H9 (cell line): ENCODE data around the gene PCOLCE2. TPM values are rescaled to one million over a fixed set of nuclear protein-coding genes. Genes with fewer than 3 reads are reported as not detected.
A peak's percentile ranks its signal among the peaks of the same experiment; 100 is the strongest.

Experiments used
- DNase-seq: peaks from one replicate; pipeline ENCODE4 v3.0.0-alpha.2; 2017
- H2AFZ ChIP-seq: one replicate; pipeline ENCODE4 v1.6.1; 2013; ENCODE audit warnings: mild to moderate bottlenecking, low read length, control low read depth, moderate library complexity
- H2AK5ac ChIP-seq: 2 replicates; pipeline ENCODE4 v1.6.1; 2013; ENCODE audit warnings: low read length, control low read depth, mixed read lengths; ENCODE audit not compliant: insufficient read length
- H2BK120ac ChIP-seq: one replicate; pipeline ENCODE4 v1.6.1; 2013; ENCODE audit warnings: low read depth, mild to moderate bottlenecking, low read length, control low read depth, inconsistent platforms; ENCODE audit not compliant: poor library complexity, severe bottlenecking
- H2BK12ac ChIP-seq: 2 replicates; pipeline ENCODE4 v1.6.1; 2013; ENCODE audit warnings: low read length, control low read depth, mixed read lengths, low read depth; ENCODE audit not compliant: insufficient read length
- H2BK15ac ChIP-seq: 2 replicates; pipeline ENCODE4 v1.6.1; 2013; ENCODE audit warnings: low read depth, low read length, control low read depth
- H2BK20ac ChIP-seq: one replicate; pipeline ENCODE4 v1.6.1; 2013; ENCODE audit warnings: low read depth, mild to moderate bottlenecking, low read length, control low read depth, inconsistent platforms; ENCODE audit not compliant: poor library complexity, severe bottlenecking
- H2BK5ac ChIP-seq: 2 replicates; pipeline ENCODE4 v1.6.1; 2013; ENCODE audit warnings: low read length, control low read depth, mixed read lengths; ENCODE audit not compliant: insufficient read length
- H3K14ac ChIP-seq: 2 replicates; pipeline ENCODE4 v1.6.1; 2013; ENCODE audit warnings: low read length, control low read depth; ENCODE audit not compliant: insufficient read depth
- H3K18ac ChIP-seq: 2 replicates; pipeline ENCODE4 v1.6.1; 2013; ENCODE audit warnings: low read depth, mild to moderate bottlenecking, mixed read lengths, low read length, control low read depth; ENCODE audit not compliant: insufficient read length
- H3K23ac ChIP-seq: 2 replicates; pipeline ENCODE4 v1.6.1; 2013; ENCODE audit warnings: low read length, control low read depth, mixed read lengths, low read depth; ENCODE audit not compliant: insufficient read length
- H3K23me2 ChIP-seq: 2 replicates; pipeline ENCODE4 v1.6.1; 2013; ENCODE audit warnings: low read depth, mild to moderate bottlenecking, mixed read lengths, low read length, control low read depth; ENCODE audit not compliant: insufficient read length, poor library complexity, severe bottlenecking
- H3K27ac ChIP-seq: 2 replicates; pipeline ENCODE4 v1.5.1; 2013; ENCODE audit warnings: low read length, control low read depth, mixed read lengths, low read depth; ENCODE audit not compliant: insufficient read length
- H3K27me3 ChIP-seq: 2 replicates; pipeline ENCODE4 v1.6.1; 2013; ENCODE audit warnings: low read length, control low read depth, inconsistent platforms; ENCODE audit not compliant: insufficient read depth
- H3K4ac ChIP-seq: 2 replicates; pipeline ENCODE4 v1.6.1; 2013; ENCODE audit warnings: low read depth, mild to moderate bottlenecking, control low read depth, inconsistent platforms, low read length, moderate library complexity
- H3K4me1 ChIP-seq: 2 replicates; pipeline ENCODE4 v1.6.1; 2013; ENCODE audit warnings: low read length, control low read depth, inconsistent platforms; ENCODE audit not compliant: insufficient read depth
- H3K4me2 ChIP-seq: 2 replicates; pipeline ENCODE4 v1.6.1; 2013; ENCODE audit warnings: low read length, control low read depth, mixed read lengths; ENCODE audit not compliant: insufficient read length, insufficient read depth
- H3K56ac ChIP-seq: 2 replicates; pipeline ENCODE4 v1.6.1; 2013; ENCODE audit warnings: low read depth, mild to moderate bottlenecking, mixed read lengths, low read length, control low read depth; ENCODE audit not compliant: insufficient read length
- H3K79me1 ChIP-seq: 2 replicates; pipeline ENCODE4 v1.6.1; 2013; ENCODE audit warnings: low read depth, mild to moderate bottlenecking, moderate library complexity, low read length, control low read depth, inconsistent platforms; ENCODE audit not compliant: insufficient read depth, poor library complexity, severe bottlenecking
- H3K79me2 ChIP-seq: 2 replicates; pipeline ENCODE4 v1.6.1; 2013; ENCODE audit warnings: low read length, control low read depth, inconsistent platforms; ENCODE audit not compliant: insufficient read depth
- H3K9ac ChIP-seq: 2 replicates; pipeline ENCODE4 v1.6.1; 2013; ENCODE audit warnings: low read length, control low read depth, mixed read lengths; ENCODE audit not compliant: insufficient read length; ENCODE audit errors: extremely low read depth
- H3K9me3 ChIP-seq: one replicate; pipeline ENCODE4 v1.6.1; 2013; ENCODE audit warnings: low read depth, low read length, inconsistent platforms; ENCODE audit not compliant: control insufficient read depth
- H3T11ph ChIP-seq: one replicate; pipeline ENCODE4 v1.6.1; 2013; ENCODE audit warnings: mild to moderate bottlenecking, low read length, control low read depth, inconsistent platforms
- H4K20me1 ChIP-seq: one replicate; pipeline ENCODE4 v1.6.1; 2013; ENCODE audit not compliant: control insufficient read depth, insufficient read length, insufficient read depth
- H4K5ac ChIP-seq: 2 replicates; pipeline ENCODE4 v1.6.1; 2013; ENCODE audit warnings: low read depth, mild to moderate bottlenecking, mixed read lengths, low read length, control low read depth; ENCODE audit not compliant: insufficient read length
- H4K8ac ChIP-seq: replicated peaks from 2 replicates; pipeline ENCODE4 v1.6.1; 2013; ENCODE audit warnings: low read length, control low read depth, mixed read lengths, low read depth; ENCODE audit not compliant: insufficient read length
- H4K91ac ChIP-seq: 2 replicates; pipeline ENCODE4 v1.6.1; 2013; ENCODE audit warnings: low read depth, mild to moderate bottlenecking, moderate library complexity, mixed read lengths, low read length, control low read depth; ENCODE audit not compliant: insufficient read length
- H3K27ac Mint-ChIP-seq, 3 experiments: 2 replicates in 2 of 3; 3 replicates in 1 of 3; pipeline ENCODE4 v1.8.0; 2020 to 2021; ENCODE audit warnings: mixed read lengths in 3 of 3, mild to moderate bottlenecking in 1 of 3, moderate library complexity in 1 of 3
- H3K27me3 Mint-ChIP-seq: 2 replicates; pipeline ENCODE4 v1.8.0; 2021; ENCODE audit warnings: low read depth, mild to moderate bottlenecking, moderate library complexity, mixed read lengths
- H3K36me3 Mint-ChIP-seq, 3 experiments: 2 replicates in 2 of 3; 3 replicates in 1 of 3; pipeline ENCODE4 v1.8.0; 2020 to 2021; ENCODE audit warnings: low read depth in 3 of 3, mixed read lengths in 3 of 3; ENCODE audit not compliant: insufficient read depth in 1 of 3
- H3K4me1 Mint-ChIP-seq, 2 experiments: 2 replicates each; pipeline ENCODE4 v1.8.0; 2020; ENCODE audit warnings: mixed read lengths in 2 of 2
- H3K4me3 Mint-ChIP-seq, 2 experiments: 2 replicates in 1 of 2; 3 replicates in 1 of 2; pipeline ENCODE4 v1.8.0; 2020 to 2021; ENCODE audit warnings: mild to moderate bottlenecking in 2 of 2, mixed read lengths in 2 of 2, moderate library complexity in 1 of 2
- H3K9me3 Mint-ChIP-seq, 2 experiments: 2 replicates in 1 of 2; 3 replicates in 1 of 2; pipeline ENCODE4 v1.8.0; 2020; ENCODE audit warnings: mild to moderate bottlenecking in 2 of 2, mixed read lengths in 2 of 2, moderate library complexity in 1 of 2
- WGBS: extraction: QIAGEN DNeasy Blood & Tissue Kit; methylation state at CpG from one replicate; pipeline ENCODE4 v1.1.7; 2013; ENCODE audit warnings: missing lambda C conversion rate, low lambda C conversion rate, mixed read lengths; ENCODE audit not compliant: insufficient read length; ENCODE audit errors: extremely low coverage; 5-methylcytosine and 5-hydroxymethylcytosine counted together
- total RNA-seq: library from RNA; stranded (reverse); gene quantifications from 2 replicates; pipeline ENCODE4 v1.2.1, GENCODE V29; 2021
- TF ChIP-seq, protein P1 (sequence below): fragments of 200-600 bp; sonication (generic); conservative IDR thresholded peaks from 3 replicates; pipeline ENCODE4 v1.8.0; 2021; ENCODE audit warnings: antibody characterized with exemption, mild to moderate bottlenecking

Gene PCOLCE2
- total RNA-seq, 1 experiment from 2014 or later, result 9.2 TPM

DNA sequence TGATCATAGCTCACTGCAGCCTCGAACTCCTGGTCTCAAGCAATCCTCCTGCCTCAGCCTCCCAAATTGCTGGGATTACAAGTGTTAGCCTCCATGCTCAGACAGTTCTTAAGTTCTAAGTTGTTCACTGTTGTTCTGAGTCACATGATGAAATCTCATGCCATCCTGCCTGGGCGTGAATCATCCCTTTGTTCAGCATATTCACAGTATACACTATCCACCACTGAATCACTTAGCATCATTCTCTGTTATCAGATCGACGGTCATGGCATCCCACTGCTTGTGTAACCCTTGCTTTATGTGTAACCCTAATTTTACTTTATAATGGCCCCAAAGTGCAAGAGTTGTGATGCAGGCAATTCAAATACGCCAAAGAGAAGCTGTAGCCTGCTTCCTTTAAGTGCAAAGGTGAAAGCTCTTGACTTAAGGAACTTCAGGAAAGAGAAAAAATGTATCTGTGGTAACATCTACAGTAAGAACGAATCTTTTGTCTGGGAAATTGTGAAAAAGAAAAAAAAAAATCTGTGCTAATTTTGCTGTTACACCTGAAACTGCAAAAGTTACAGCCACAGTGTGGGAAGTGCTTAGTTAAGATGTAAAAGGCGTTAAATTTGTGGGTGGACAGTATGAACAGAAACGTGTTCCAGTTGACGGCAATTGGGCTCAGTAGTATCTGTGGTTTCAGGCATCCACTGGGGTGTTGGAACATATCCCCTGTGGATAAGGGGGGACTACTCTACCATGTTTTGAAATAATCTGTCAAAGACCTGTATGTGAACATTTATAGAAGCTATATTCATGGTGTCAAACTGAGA lies 80.6 kb downstream of the PCOLCE2 start:
- no peak overlapping the region for H3K56ac ChIP-seq
- no peak overlapping the region for H2BK12ac ChIP-seq
- no peak overlapping the region for H4K5ac ChIP-seq
- H3K23me2 ChIP-seq, result no peaks in the 10 kb centered on the region
- Mint-ChIP-seq H3K36me3 (peaks cover 2 to 5% (median 5%) of the 10 kb centered on the region in 3 experiments; a peak in 3 of 7 replicates), H3K9me3 (no peaks in the 10 kb centered on the region), H3K4me3 (no peak overlapping the region), H3K27me3 (no peaks in the 10 kb centered on the region), H3K27ac (peak overlapping the region in 2 of 3 experiments; percentile 56 to 59; a peak in 3 of 7 replicates), H3K4me1 (0 out of 4 replicates have a peak, but pooled peaks cover 0 to under 1% of the 10 kb centered on the region in 2 experiments)
- H2BK120ac ChIP-seq, result no peak overlapping the region
- H2BK15ac ChIP-seq, result no peak overlapping the region
- no peak overlapping the region for H4K91ac ChIP-seq
- no peak overlapping the region for H3K18ac ChIP-seq
- no peaks in the 10 kb centered on the region for H3K27me3 ChIP-seq
- H3T11ph ChIP-seq, result no peak overlapping the region
- no peak overlapping the region for H3K14ac ChIP-seq
- DNase-seq, result no peak
- no peak overlapping the region for H3K4ac ChIP-seq
- H3K9ac ChIP-seq, result no peak overlapping the region
- no peak overlapping the region for H2BK5ac ChIP-seq
- H3K79me2 ChIP-seq, result no peaks in the 10 kb centered on the region
- WGBS, result no CpG with 5 or more reads among the region's 9 CpGs
- no peak overlapping the region for H2AFZ ChIP-seq
- H4K8ac ChIP-seq, result no peak overlapping the region
- no peaks in the 10 kb centered on the region for H4K20me1 ChIP-seq
- no peak overlapping the region for H2AK5ac ChIP-seq
- H3K9me3 ChIP-seq, result no peaks in the 10 kb centered on the region
- TF ChIP-seq, protein P1, sequence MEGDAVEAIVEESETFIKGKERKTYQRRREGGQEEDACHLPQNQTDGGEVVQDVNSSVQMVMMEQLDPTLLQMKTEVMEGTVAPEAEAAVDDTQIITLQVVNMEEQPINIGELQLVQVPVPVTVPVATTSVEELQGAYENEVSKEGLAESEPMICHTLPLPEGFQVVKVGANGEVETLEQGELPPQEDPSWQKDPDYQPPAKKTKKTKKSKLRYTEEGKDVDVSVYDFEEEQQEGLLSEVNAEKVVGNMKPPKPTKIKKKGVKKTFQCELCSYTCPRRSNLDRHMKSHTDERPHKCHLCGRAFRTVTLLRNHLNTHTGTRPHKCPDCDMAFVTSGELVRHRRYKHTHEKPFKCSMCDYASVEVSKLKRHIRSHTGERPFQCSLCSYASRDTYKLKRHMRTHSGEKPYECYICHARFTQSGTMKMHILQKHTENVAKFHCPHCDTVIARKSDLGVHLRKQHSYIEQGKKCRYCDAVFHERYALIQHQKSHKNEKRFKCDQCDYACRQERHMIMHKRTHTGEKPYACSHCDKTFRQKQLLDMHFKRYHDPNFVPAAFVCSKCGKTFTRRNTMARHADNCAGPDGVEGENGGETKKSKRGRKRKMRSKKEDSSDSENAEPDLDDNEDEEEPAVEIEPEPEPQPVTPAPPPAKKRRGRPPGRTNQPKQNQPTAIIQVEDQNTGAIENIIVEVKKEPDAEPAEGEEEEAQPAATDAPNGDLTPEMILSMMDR, result no peak
- H3K27ac ChIP-seq, result no peak overlapping the region
- no peak overlapping the region for H2BK20ac ChIP-seq
- H3K4me1 ChIP-seq, result no peaks in the 10 kb centered on the region
- H3K23ac ChIP-seq, result no peak overlapping the region
- no peak overlapping the region for H3K4me2 ChIP-seq
- no peaks in the 10 kb centered on the region for H3K79me1 ChIP-seq
